Kidney glomerular epithelial cell (primary cell): ENCODE results near the gene SPATA31E1.

Source experiments
- DNase-seq: peaks from one replicate; lab custom pipeline; 2025; lab: John Stamatoyannopoulos, UW

The SPATA31E1 gene

DNA sequence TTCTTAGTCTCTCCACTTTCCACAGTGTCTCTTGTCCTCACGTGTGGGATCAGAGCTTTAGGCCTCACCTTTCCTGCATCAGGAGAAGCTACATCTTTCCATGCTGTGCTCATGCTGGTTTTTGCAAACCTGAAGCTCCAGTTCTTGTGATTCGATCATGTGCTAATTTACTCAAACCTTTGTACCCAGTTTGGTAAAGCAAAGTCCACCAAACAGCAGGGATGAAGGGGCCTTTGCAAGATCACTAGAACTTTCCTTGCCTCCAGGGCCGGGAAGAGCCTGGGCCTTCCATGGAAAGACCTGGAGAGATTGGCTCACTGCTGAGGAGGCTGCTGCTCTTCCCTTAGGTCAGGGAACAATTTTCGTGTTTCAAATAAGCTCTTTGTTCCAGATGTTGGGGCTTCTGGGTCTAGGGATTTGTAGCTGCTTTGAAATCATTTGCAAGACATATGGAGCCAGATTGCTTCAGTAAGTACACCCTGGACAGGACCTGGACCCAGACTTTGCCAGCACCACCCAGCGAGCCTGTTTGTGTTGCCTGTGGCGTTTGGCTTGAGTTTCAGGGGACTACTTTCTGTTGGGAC is 18.7 kb upstream of the SPATA31E1 start:
- DNase-seq: no peak

DNA sequence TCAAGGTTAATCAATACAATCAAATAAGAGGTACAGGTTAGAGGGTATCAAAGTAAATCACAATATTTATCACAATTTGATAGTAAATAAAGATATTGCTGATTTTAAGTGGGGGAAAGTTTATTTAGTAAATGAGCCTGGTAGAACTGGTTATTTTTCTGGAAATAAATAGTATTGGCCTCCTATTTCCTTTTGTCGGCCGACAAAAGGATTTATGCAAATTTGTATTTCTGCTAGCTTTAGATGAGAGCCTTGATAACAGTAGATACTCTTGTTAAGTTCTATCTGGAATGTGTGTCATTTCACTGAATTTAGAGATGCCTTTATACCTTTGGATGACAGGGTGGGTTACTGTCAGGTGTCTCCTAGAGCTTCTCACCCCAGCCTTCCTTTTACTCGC is 17.8 kb upstream of the SPATA31E1 start:
- no peak for DNase-seq

DNA sequence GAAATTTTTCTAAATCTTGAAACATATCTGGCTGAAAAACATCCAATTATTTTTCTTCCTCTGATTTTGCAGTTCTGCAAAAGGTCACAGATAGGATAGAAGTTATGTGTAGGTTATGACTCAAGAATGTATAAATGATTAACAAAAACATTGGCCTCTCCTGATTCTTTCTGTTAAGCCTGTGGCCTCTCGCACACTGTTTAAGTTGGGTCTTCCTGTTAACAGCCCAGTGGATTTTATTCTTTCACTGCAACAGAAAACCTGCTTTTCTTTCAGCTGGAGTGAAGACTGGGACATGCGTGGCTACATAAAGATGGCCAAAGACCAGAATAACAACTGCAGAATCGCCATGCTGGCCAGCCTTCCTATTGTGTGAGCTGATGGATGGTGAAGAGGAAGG is 17.1 kb upstream of the SPATA31E1 start:
- DNase-seq: peak; percentile 11

DNA sequence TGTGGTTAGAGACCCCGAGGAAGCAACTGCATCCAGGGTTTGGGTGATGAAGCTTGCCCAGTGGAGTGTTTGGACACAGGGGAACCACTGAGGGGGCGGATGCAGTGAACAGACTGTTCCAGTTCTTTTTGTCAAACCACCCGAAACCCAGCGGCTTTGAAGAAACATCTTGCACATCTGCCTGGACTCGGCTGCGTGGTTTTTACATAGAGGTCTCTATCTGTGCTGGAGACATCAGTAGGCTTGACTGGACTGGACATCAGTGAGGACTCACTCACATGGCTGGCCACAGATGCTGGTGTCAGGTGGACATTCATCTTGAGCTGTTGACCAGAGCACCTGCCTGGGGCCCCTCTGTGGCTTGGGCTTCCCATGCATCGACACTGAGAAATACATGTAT is 15.3 kb upstream of the SPATA31E1 start:
- DNase-seq: no peak

DNA sequence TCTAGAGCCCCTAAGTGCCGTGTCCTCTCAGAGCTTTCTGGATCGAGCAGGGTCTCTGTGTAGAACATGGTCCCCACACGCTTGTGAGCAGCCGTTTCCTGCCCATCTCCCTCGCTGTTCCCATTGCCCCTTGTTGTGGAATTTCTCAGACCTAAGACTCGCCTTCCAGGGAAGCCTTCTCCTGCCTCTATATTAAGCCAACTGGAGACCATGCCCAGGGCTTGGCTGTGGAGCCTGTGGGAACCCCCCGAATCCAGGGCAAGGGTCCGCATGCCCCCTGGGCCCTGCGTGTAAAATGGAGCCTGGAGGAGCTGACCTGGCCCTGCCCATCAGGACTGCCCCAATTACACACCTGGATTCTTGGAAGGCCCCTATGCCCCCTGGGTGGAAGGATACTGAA is 14.5 kb upstream of the SPATA31E1 start:
- no peak for DNase-seq

DNA sequence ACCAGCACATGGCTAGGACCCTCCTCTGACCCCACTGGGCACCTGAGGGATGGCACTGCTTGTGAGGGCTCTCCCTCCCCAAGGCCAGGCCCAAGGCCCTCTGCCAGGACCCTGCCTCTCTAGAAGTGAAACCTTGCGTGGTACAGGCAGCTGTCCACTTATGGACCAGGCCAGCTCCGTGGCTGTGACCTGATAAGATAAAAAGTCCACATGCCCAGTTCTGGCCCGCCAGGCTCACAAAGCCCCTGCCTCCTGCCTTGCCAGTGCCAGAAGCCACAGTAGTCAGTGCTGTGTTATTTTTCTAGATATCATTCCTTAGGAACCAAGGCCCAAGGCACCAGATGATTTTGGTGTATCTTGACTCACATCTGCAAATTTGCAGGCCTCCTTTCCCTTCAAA is 14.0 kb upstream of the SPATA31E1 start:
- no peak for DNase-seq

DNA sequence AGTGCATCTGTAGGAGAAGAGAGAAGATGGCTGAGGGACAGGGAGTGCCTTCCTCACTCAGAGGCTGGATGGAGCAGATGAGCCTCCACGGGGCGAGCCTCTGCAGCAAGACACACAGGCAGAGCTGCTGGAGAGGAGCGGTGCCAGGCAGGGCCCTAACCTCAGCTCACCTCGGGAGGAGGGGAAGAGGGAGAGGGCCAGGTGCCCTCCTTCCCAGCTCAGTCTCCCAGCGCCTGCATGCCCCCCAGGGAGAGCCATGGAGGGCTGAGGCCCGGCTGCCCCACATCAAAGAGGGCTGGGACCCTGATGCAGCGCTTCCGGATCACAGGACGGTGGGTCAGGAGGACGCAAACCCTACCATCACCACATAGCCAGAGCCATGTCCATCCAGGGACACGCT is 13.6 kb upstream of the SPATA31E1 start:
- DNase-seq: no peak

DNA sequence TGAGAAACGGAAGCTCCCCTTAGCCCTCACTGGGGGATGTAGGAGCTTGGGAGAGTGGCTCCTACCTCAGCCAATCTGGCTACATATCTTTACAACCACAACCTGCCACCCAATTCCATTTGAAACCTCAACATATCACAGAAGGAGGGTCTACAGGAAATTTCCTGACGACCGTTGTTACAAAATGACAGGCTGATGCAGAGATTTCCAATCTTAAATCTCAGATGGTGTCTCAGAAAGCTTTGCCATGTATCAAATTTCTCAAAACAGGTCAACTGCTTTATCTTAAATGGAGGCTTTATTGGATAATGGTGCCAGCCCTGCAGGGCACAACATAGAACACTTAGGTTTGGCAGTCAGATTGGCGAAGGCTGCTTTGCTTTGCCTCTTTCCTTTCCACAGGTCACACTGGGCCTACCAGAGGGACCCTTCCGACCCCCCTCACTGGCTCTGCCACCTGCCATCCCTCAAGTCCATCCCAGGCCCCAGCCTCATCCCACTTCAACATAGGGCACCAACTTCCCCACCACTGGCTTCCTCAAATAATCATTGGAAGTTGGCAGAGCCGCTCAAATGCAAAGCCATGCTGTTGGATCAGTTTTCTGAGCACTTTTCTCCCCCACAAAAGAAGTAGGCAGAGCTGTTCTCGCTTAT is 11.1 kb upstream of the SPATA31E1 start:
- DNase-seq: no peak

DNA sequence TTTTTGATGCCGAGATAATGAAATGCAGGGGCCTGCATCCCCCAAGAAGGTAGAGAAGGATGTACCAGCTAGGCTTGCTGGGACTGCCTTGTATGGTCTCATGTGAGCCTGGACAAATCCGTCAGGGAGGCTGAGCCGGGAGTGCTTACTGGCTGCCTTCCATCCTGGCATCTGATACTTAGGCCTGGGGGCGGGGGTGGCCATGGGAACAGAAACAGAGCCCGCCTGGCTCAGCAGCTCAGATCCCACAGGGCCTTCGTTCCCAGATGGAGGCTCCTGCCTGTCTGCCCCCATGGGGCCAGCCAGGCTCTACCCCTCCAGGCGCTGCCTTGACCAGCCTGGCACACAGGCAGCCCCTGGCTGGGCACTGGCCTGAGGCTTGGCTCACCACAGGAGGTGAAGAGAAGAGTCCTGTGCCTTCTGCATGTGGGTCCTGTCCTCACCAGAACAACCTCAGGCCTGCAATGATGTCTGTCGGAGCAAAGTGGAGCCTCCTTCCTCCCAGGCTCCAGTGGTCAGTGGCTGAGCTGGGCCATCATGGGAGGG is 10.5 kb upstream of the SPATA31E1 start:
- no peak for DNase-seq

DNA sequence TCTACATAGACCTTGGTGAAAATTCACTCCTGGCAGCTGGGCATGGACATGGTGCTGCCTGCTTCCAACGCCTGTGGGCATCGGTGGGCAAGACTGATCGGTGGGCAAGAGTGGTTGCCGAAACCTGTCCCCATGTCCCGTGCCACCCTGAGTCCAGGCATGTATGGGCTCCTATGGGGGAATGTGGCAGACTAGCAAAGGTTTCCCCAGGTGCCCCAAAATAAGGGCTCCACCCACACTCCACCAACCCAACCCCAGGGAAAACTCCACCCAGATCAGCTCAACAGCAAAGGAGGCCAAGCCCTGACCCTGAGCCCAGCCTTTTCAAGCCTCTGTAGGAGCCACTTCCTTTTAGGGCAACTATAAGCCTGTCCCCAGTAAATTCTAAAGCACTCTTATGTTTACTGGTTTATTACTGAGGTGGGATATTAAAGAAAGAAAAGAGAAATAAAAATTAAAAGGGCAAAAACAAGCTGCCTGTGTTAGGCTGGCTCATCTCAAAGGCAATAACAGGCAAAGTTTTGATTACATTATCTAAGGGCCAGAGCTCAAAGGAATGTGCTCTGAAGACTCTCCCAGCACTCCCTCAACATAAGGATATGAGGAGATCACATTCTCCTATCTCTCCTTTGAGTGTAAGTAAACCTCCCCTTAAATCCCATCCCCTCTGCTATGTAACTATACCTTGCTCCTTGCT is 8.9 kb upstream of the SPATA31E1 start:
- no peak for DNase-seq

DNA sequence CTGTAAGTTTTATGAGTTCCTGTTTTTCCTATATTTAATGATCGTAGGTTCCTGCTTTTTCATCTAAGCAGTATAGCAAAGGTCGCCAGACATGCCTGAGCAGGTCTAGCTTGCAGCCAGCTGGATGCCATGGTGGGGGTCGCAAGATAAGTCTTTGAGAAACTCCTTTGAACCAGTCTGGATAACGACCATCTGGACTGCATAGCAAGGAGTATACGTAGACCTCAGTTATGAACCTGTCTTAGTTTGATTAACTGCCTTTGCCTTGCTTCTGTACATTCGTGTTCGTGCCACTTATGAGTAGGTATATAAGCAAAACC is 8.4 kb upstream of the SPATA31E1 start:
- DNase-seq: no peak

DNA sequence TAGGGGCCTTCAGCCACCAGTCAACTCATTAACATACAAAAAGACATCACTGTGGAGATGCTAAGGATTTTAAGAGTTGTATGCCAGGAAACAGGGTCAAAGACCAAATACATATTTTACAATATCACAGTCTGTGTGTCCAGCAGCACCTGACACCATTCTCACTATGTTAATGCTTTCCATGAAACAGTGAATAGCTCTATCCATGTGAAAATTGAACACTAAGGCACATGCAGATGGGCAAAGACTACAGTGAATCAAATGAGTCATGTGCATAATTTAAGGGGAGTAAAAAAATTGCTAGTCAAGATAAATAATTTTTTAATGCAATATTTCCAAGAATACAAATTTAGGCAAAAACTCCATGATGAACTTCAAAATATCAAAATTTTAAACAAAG is 7.6 kb upstream of the SPATA31E1 start:
- no peak for DNase-seq

DNA sequence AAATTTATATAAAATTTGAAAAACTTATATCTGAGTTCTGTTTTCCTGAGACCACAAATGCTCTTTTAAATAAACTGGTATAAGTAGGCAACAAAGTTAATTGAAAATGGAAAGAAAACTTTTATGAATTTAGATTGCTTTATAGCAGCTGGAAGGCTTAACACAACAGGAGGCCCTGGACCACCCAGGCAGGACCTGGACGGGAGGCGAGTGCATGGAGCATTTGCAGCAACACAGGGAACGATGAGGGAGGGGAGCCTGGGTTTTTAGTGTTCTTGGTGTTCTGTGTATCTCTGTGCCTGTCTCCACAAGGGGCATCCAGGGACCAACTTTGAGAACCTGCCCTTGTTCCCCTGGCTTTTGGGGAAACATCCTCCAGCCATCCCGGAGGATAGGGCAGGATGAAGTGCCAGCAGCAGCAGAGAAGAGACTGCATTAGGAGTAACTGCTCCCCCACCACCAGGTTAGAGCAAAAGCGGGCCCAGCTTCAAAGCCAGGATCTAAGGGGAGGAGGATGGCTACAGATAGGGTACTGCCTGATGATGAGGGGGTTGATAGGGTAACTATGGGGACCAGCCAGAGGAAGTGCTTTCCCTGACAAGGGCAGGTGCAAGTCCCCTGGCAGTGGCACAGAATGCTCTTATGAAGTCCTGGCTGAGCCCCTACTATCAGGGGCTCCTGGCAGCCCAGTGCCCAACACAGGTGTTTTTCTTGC is 6.7 kb upstream of the SPATA31E1 start:
- no peak for DNase-seq

DNA sequence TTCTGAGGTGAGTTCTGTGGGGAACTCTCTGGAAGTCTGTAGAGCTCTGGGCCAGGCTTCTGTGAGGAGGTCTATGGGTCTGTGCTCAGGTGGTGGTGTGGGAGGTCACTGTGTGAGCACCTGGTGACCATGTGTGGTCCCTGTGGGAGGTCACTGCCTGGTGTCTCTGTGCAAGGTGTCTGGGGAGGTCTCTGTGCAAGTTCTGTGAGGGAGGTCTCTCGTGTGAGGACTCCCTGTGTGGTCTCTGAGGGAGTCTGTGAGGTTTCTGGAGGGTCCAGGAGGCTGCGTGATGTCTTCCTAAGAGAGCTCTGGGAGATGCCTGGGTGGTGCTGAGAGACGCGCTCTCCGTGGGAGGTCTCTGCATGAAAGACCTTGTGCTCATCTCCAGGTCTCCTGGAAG is 6.0 kb upstream of the SPATA31E1 start:
- no peak for DNase-seq

DNA sequence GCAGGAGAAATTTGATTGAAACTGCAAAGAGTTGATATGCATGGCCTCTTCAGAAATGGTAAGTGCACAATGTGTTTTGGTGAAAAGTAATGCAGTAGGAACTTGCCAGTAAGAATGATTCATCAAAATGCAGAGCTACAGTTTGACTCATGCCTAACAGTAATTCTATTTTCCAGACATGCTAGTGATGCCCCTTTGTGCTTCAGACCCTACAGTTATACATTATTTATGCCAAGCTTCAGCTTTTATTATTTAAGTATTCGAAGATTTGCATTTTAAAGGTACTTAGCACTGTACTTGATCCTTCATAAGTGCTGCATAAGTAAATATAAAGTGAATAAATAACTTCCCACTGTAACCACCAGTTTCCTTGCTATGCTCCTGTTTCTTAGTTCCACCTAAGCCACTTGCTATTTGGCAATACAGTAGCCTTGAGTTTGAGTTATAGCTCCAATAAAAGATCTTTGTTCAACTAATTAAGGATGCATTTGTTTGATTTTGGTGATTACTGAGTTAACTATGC is 3.6 kb upstream of the SPATA31E1 start:
- DNase-seq: no peak

DNA sequence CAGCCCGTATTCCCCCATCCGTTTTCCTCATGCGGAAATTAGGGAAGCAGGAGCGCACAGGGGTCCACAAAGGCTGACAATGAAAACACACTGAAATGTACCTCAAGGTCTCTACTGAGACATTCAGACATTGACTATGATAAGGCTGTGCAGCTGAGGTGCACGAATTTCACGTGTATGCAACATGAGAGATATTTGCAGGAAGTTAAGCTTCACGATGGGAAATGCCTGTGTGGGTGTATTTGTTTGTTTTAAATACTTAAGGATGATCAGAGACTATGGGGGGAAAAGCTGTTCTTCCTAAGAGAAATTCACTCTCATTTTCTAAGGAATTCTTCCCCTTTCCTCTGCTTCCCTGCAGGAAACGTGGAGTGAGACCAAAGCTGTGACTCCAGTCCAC is 2.6 kb upstream of the SPATA31E1 start:
- DNase-seq: no peak

DNA sequence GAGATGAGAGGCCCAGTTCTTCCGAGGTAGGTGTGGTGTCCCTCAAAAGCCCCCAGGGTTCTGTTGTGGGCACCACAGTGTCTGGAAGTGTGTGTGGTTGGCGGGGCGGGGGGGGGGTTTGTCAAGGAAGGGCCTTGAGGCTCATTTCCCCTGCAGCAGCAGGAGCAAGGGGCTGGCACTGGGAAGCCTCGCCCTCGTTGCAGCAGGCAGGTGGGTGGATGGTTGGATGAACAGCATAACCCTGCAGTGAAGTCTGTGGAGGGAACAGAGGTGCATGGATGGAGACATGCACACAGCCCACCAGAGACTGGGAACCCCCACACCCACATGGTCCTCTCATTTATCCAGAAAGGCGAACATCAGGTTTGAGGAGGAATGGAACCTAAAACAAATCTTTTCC is 2.0 kb upstream of the SPATA31E1 start:
- no peak for DNase-seq

DNA sequence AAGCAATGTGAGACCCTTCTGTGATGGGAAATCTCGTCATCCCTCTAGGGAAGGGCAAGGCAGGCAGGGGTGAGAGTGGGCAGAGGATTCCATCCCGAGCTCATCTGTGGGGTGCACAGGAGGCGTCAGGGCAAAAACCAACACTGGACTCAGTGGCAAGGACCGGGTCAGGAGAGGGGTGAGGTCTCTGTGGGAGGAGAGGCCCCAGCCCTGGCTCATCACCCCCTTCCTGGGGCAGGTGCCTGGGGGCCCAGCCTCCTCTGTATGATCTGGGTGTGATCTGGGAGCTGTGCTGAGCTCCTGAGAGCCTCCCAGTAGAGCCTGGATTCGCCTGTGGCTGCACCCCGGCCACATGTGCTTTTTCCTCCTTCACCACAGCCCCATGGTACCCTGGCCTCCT is 597 bp downstream of the SPATA31E1 start:
- DNase-seq: no peak

DNA sequence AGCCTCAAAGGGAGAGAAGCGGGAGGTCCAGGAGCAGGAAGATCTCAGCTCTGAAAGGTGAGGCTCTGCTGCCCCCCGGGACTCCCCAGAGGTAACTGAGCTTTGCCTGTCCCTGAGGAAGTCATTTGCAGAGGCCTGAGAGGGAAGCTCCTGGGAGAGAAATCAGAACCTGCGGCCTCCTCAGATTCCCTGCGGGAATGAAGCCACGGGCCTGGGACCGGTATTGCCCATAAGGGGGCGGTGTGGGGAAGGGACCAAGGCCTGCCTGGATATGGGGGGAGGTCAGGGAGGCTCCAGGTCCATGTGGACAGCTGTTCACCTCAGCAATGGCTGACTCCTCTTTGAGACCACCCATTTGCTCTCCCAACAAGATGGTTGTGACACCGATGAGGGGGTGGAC is 1.3 kb downstream of the SPATA31E1 start:
- DNase-seq: no peak

DNA sequence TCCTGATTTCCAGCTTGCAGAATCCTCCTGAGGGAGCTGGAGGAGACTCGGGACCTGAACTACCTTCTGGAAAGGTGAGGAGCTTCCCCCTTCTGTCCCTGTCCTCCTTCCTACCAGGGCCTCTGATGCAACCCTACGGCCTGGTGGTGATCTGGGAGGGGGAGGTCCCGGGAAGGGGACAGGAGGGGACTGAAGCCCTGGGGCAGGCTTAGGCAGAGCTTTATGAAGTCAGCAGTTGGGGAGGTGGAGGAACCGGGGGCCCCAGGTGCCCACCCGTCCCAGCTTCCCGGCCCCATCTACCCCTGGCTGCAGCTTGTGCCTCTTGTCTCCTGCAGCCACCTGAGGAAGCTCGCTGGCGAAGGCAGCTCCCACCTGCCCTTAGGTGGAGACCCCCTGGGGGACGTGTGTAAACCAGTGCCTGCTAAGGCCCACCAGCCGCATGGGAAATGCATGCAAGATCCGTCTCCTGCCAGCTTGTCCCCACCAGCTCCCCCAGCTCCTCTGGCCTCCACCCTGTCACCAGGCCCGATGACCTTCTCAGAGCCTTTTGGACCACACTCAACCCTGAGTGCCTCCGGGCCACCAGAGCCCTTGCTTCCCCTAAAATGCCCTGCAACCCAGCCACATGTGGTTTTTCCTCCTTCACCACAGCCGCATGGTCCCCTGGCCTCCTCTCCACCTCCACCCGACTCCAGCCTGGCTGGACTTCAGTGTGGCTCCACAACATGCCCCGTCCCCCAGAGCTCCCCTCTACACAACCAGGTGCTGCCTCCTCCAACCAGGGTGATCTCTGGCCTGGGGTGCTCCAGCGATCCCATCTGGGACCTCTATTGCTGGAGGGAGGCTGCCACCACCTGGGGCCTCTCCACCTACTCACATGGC is 2.1 kb downstream of the SPATA31E1 start:
- no peak for DNase-seq

DNA sequence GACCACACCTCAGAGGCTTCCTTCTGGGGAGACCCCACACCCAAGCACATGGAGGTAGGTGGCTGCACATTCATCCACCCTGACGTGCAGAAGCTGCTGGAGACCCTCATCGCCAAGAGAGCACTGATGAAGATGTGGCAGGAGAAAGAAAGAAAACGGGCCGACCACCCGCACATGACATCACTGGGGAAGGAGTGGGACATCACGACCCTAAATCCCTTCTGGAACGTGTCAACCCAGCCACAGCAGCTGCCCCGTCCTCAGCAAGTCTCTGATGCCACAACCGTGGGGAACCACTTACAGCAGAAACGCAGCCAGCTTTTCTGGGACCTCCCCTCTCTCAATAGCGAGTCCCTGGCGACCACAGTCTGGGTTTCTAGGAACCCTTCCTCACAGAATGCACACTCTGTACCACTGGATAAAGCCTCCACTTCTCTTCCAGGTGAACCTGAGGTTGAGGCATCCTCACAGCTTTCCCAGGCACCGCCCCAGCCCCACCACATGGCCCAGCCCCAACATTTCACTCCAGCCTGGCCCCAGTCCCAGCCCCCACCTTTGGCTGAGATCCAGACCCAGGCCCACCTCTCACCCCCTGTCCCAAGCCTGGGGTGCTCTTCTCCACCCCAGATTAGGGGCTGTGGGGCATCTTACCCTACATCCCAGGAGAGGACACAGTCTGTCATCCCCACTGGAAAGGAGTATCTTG is 3.0 kb downstream of the SPATA31E1 start:
- no peak for DNase-seq
